ENCODE data around the gene TRIM37.
A peak's percentile ranks its signal among the peaks of the same experiment; 100 is the strongest.

Gene TRIM37

DNA sequence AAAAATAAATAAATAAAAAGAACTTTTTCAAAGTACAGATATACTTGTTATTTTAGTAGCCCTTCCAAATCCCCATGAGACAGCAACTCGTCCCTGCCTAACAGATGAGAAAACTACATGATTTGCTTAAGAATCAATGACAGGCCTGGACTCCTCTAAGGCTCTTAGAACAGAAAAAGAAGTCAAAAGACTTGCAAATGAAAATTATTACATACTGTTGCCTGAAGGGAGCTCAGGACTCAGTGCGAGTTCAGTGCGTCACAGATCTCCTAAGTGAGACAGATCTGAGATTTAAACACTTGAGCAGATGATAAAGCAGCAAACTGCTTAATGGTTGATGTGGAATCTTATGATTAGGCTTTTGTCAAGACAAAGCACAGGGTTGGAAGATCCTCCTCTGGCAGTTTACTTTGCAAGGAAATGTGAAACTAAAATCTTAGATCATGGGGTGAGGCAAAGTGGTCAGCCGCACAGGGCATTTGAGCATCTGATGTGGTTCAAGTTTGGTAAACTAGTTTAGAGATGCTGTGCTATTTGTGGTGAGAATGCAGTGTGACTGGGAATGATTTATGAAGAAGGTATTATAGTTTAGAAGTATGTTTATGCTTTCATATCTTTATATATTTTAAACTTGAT, 138.1 kb downstream of the TRIM37 start:
- peak; percentile 30 for DNase-seq
- Histone ChIP-seq H2AFZ (ENCODE audit: low read depth, low read length) (no peak overlapping the region), H4K20me1 (ENCODE audit: insufficient read depth, low read length) (no peaks in the 10 kb centered on the region), H3K79me2 (ENCODE audit: insufficient read depth, low read length) (no peaks in the 10 kb centered on the region), H3K4me2 (ENCODE audit: insufficient read depth, low read length) (no peak overlapping the region), H3K27ac (ENCODE audit: low read length) (no peak overlapping the region), H3K4me3 (ENCODE audit: low read depth in 1 of 2, low read length in 2 of 2) (no peak overlapping the region), H3K9me3 (ENCODE audit: insufficient read depth, low read length, severe bottlenecking) (no peaks in the 10 kb centered on the region), H3K27me3 (ENCODE audit: insufficient read depth, low read length, poor library complexity) (no peaks in the 10 kb centered on the region), H3K36me3 (ENCODE audit: insufficient read depth, low read length) (no peaks in the 10 kb centered on the region), H3K4me1 (ENCODE audit: insufficient read depth, low read length) (no peaks in the 10 kb centered on the region), H3K9ac (ENCODE audit: low read depth, low read length) (no peak overlapping the region)
- ATAC-seq (ENCODE audit: insufficient read depth, low read depth) = peak; percentile 75
- TF ChIP-seq EZH2 (IDR thresholded peaks at IDR 0.05; ENCODE audit: borderline replicate concordance, low read depth, low read length, severe bottlenecking) = no peak
- TF ChIP-seq, protein P1, sequence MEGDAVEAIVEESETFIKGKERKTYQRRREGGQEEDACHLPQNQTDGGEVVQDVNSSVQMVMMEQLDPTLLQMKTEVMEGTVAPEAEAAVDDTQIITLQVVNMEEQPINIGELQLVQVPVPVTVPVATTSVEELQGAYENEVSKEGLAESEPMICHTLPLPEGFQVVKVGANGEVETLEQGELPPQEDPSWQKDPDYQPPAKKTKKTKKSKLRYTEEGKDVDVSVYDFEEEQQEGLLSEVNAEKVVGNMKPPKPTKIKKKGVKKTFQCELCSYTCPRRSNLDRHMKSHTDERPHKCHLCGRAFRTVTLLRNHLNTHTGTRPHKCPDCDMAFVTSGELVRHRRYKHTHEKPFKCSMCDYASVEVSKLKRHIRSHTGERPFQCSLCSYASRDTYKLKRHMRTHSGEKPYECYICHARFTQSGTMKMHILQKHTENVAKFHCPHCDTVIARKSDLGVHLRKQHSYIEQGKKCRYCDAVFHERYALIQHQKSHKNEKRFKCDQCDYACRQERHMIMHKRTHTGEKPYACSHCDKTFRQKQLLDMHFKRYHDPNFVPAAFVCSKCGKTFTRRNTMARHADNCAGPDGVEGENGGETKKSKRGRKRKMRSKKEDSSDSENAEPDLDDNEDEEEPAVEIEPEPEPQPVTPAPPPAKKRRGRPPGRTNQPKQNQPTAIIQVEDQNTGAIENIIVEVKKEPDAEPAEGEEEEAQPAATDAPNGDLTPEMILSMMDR (IDR thresholded peaks at IDR 0.05; ENCODE audit: borderline replicate concordance, extremely low read depth, low read length, poor library complexity, severe bottlenecking) = no peak

DNA sequence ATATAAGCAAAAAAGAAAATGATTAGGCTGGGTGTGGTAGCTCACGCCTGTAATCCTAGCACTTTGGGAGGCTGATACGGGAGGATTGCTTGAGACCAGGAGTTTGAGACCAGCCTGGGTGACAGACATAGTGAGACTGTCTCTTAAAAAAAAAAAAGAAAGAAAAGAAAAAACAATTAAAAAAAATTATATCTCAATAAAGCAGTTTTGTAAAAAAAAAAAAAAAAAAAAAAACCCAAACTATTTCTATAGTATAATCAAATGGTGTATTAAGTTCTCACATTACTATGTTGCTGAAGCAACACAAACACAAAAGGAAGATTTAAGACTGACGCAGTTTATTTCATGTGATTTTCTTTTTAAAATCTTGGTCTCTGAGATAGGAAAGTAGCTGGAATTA, 140.5 kb downstream of the TRIM37 start:
- no peak overlapping the region for H2AFZ ChIP-seq (ENCODE audit: low read depth, low read length)

DNA sequence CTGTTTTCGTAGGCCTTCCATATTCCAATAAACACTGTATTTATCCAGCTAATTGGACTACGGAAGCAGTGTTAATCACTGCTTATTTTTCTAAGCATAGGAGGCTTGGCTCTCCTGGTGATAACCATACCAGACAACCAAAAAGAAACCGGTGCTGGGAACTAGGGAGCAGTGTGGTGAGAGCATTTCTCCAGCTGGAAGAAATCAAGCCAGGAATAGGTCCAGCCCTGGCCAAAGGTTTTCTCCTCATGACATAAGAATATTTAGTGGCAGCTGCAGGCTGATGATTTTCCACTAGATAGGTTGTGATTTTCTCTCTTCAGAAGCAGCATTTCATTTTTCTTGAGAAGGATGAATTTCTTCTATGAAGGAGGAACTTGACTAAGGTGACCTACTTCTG, 141.5 kb downstream of the TRIM37 start:
- no peaks in the 10 kb centered on the region for H4K20me1 ChIP-seq (ENCODE audit: insufficient read depth, low read length)
- no peaks in the 10 kb centered on the region for H3K9me3 ChIP-seq (ENCODE audit: insufficient read depth, low read length, severe bottlenecking)
- H3K4me3 ChIP-seq (ENCODE audit: low read depth in 1 of 2, low read length in 2 of 2) = no peak overlapping the region
- no peak overlapping the region for H3K4me2 ChIP-seq (ENCODE audit: insufficient read depth, low read length)
- no peak for ATAC-seq (ENCODE audit: insufficient read depth, low read depth)
- no peaks in the 10 kb centered on the region for H3K36me3 ChIP-seq (ENCODE audit: insufficient read depth, low read length)
- no peaks in the 10 kb centered on the region for H3K79me2 ChIP-seq (ENCODE audit: insufficient read depth, low read length)
- H3K27me3 ChIP-seq (ENCODE audit: insufficient read depth, low read length, poor library complexity) = no peaks in the 10 kb centered on the region
- H3K4me1 ChIP-seq (ENCODE audit: insufficient read depth, low read length) = no peaks in the 10 kb centered on the region
- H3K27ac ChIP-seq (ENCODE audit: low read length) = no peak overlapping the region
- TF ChIP-seq, protein P1 (IDR thresholded peaks at IDR 0.05; ENCODE audit: borderline replicate concordance, extremely low read depth, low read length, poor library complexity, severe bottlenecking) = no peak
- no peak for TF ChIP-seq EZH2 (IDR thresholded peaks at IDR 0.05; ENCODE audit: borderline replicate concordance, low read depth, low read length, severe bottlenecking)
- H2AFZ ChIP-seq (ENCODE audit: low read depth, low read length) = no peak overlapping the region
- no peak for DNase-seq
- no peak overlapping the region for H3K9ac ChIP-seq (ENCODE audit: low read depth, low read length)

More for the DNA sequence above, 140.5 kb downstream of the TRIM37 start:
- ATAC-seq (ENCODE audit: insufficient read depth, low read depth) (no peak), DNase-seq (no peak)
- Histone ChIP-seq H3K4me3 (ENCODE audit: low read depth in 1 of 2, low read length in 2 of 2) (no peak overlapping the region), H3K27me3 (ENCODE audit: insufficient read depth, low read length, poor library complexity) (no peaks in the 10 kb centered on the region), H3K4me2 (ENCODE audit: insufficient read depth, low read length) (no peak overlapping the region), H3K9ac (ENCODE audit: low read depth, low read length) (no peak overlapping the region), H3K27ac (ENCODE audit: low read length) (no peak overlapping the region), H3K36me3 (ENCODE audit: insufficient read depth, low read length) (no peaks in the 10 kb centered on the region), H4K20me1 (ENCODE audit: insufficient read depth, low read length) (no peaks in the 10 kb centered on the region), H3K4me1 (ENCODE audit: insufficient read depth, low read length) (no peaks in the 10 kb centered on the region), H3K79me2 (ENCODE audit: insufficient read depth, low read length) (no peaks in the 10 kb centered on the region), H3K9me3 (ENCODE audit: insufficient read depth, low read length, severe bottlenecking) (no peaks in the 10 kb centered on the region)
- no peak for TF ChIP-seq EZH2 (IDR thresholded peaks at IDR 0.05; ENCODE audit: borderline replicate concordance, low read depth, low read length, severe bottlenecking)
- TF ChIP-seq, protein P1 (IDR thresholded peaks at IDR 0.05; ENCODE audit: borderline replicate concordance, extremely low read depth, low read length, poor library complexity, severe bottlenecking) = no peak

Measured in DND-41 (cell line).